GM21367 (cell line): Measurements from ENCODE around the gene CHTF18.
"Not testable (repeated sequence)": the region's sequence is repeated elsewhere in the genome, so short reads cannot be mapped to it uniquely, and the experiment has no call there.

Experiments
- ATAC-seq: cut with Tn5 transposase; IDR thresholded peaks from one replicate; pipeline ENCODE4 v1.9.1; 2021; ENCODE audit not compliant: unreplicated experiment

Gene CHTF18

GRCh38 chr16:775236-775796 is 13.1 kb upstream of the CHTF18 start:
- ATAC-seq, result no peak

GRCh38 chr16:776298-776697 is 12.1 kb upstream of the CHTF18 start:
- ATAC-seq, result not testable (repeated sequence)

GRCh38 chr16:776824-777223 is 11.6 kb upstream of the CHTF18 start:
- no peak for ATAC-seq

GRCh38 chr16:777826-778225 is 10.6 kb upstream of the CHTF18 start:
- ATAC-seq, result no peak

GRCh38 chr16:778447-778846 is 10.0 kb upstream of the CHTF18 start:
- ATAC-seq, result no peak

- no peak for ATAC-seq
Measured at GRCh38 chr16:778909-779527, 9.4 kb upstream of the CHTF18 start.

GRCh38 chr16:779561-779960 is 8.9 kb upstream of the CHTF18 start:
- no peak for ATAC-seq

GRCh38 chr16:780296-780695 is 8.1 kb upstream of the CHTF18 start:
- no peak for ATAC-seq

GRCh38 chr16:781346-782010 is 6.9 kb upstream of the CHTF18 start:
- no peak for ATAC-seq

GRCh38 chr16:782258-782657 is 6.2 kb upstream of the CHTF18 start:
- ATAC-seq, result no peak

GRCh38 chr16:782766-783403 is 5.5 kb upstream of the CHTF18 start:
- ATAC-seq, result no peak

- no peak for ATAC-seq
Measured at GRCh38 chr16:783404-784161, 4.8 kb upstream of the CHTF18 start.

GRCh38 chr16:784431-784830 is 4.0 kb upstream of the CHTF18 start:
- no peak for ATAC-seq

GRCh38 chr16:785563-786535 is 2.6 kb upstream of the CHTF18 start:
- ATAC-seq, result no peak

- no peak for ATAC-seq
Measured at GRCh38 chr16:787321-787966, 976 bp upstream of the CHTF18 start.

GRCh38 chr16:787978-788398 is 432 bp upstream of the CHTF18 start, which contains the start of gene RPUSD1:
Gene RPUSD1 (minus strand): TSS chr16:788381. CDS start chr16:787737, 644 bp downstream.
- no peak for ATAC-seq

- no peak for ATAC-seq
Measured at GRCh38 chr16:789191-789850, 901 bp downstream of the CHTF18 start.

- no peak for ATAC-seq
Measured at GRCh38 chr16:790086-790485, 1.7 kb downstream of the CHTF18 start.

- ATAC-seq, result no peak
Measured at GRCh38 chr16:791131-791530, 2.7 kb downstream of the CHTF18 start.
